Endothelial cell of umbilical vein (primary cell): ENCODE measurements around the gene CFAP99. TPM values are rescaled to one million over a fixed set of nuclear protein-coding genes. Genes with fewer than 3 reads are reported as not detected.

Experiments
- BruUV-seq: library from RNA; stranded (reverse); fragments of 400-500 nt; replicated peaks from 2 replicates; lab custom pipeline; 2021; lab: Mats Ljungman, UMichigan
- CTCF ChIA-PET: fragments of 300-600, 350-600 bp; sonication (Branson Sonifier 250); formaldehyde crosslinking; loops from one replicate; lab custom pipeline; 2021; ENCODE audit warnings: antibody characterized with exemption, inconsistent platforms; lab: Charles Lee
- POLR2A ChIA-PET: fragments of 300-600, 350-600 bp; sonication (Branson Sonifier 250); formaldehyde crosslinking; loops from one replicate; lab custom pipeline; 2021; ENCODE audit warnings: antibody characterized with exemption, inconsistent platforms; lab: Charles Lee
- DNase-seq: peaks from one replicate; pipeline ENCODE4 v3.0.0-alpha.2; 2011; ENCODE audit warnings: low read depth, low spot score
- FAIRE-seq: peaks from 2 replicates; lab custom pipeline; 2011; peaks lifted over from hg19 to GRCh38; lab: Jason Lieb, UNC
- H2AFZ ChIP-seq: 2 replicates; pipeline ENCODE4 v1.6.0; 2012; ENCODE audit warnings: low read depth, low read length, control low read depth, inconsistent platforms
- H3K27ac ChIP-seq: 2 replicates; pipeline ENCODE4 v1.5.1; 2011; ENCODE audit warnings: low read depth, mild to moderate bottlenecking, control low read depth, low read length, moderate library complexity; ENCODE audit not compliant: insufficient read depth
- H3K27me3 ChIP-seq, 2 experiments: 2 replicates each; pipeline versions ENCODE4 v1.6.0 to v1.6.1; 2011; ENCODE audit warnings: low read length in 2 of 2, mixed read lengths in 1 of 2; ENCODE audit not compliant: control insufficient read depth in 2 of 2, insufficient read depth in 2 of 2
- H3K36me3 ChIP-seq, 2 experiments: 2 replicates in 1 of 2; 3 replicates in 1 of 2; pipeline ENCODE4 v1.5.1; 2011; ENCODE audit warnings: low read length in 2 of 2, mild to moderate bottlenecking in 1 of 2, moderate library complexity in 1 of 2; ENCODE audit not compliant: control insufficient read depth in 2 of 2, insufficient read depth in 2 of 2; ENCODE audit errors: extremely low read depth in 1 of 2
- H3K4me1 ChIP-seq: 3 replicates; pipeline ENCODE4 v1.5.1; 2011; ENCODE audit warnings: mild to moderate bottlenecking, low read length; ENCODE audit not compliant: control insufficient read depth, insufficient read depth; ENCODE audit errors: extremely low read depth
- H3K4me2 ChIP-seq: 2 replicates; pipeline ENCODE4 v1.6.1; 2011; ENCODE audit warnings: low read length, control low read depth, mixed read lengths; ENCODE audit not compliant: insufficient read depth
- H3K4me3 ChIP-seq, 3 experiments: fragments of 200-600 bp in 1 of 3; sonication (generic), shearing (Covaris generic) in 1 of 3; replicated peaks in 1 of 3; 2 replicates each; pipeline ENCODE4 v1.5.1; 2011 to 2016; ENCODE audit warnings: control low read depth in 3 of 3, low read length in 3 of 3, mild to moderate bottlenecking in 2 of 3, inconsistent platforms in 1 of 3, low read depth in 1 of 3, moderate library complexity in 1 of 3; ENCODE audit not compliant: insufficient read depth in 1 of 3
- H3K79me2 ChIP-seq: 2 replicates; pipeline ENCODE4 v1.6.0; 2012; ENCODE audit warnings: low read length, inconsistent platforms; ENCODE audit not compliant: control insufficient read depth, insufficient read depth
- H3K9ac ChIP-seq: replicated peaks from 2 replicates; pipeline ENCODE3; 2011; ENCODE audit warnings: low read length, control low read depth; ENCODE audit not compliant: insufficient read depth; ENCODE audit errors: extremely low read depth
- H3K9me1 ChIP-seq: replicated peaks from 3 replicates; pipeline ENCODE4 v1.6.0; 2011; ENCODE audit warnings: mild to moderate bottlenecking, low read length; ENCODE audit not compliant: control insufficient read depth, insufficient read depth; ENCODE audit errors: extremely low read depth
- H3K9me3 ChIP-seq: replicated peaks from 2 replicates; pipeline ENCODE4 v1.5.1; 2012; ENCODE audit warnings: low read length, inconsistent platforms; ENCODE audit not compliant: control insufficient read depth, insufficient read depth
- H4K20me1 ChIP-seq: replicated peaks from 2 replicates; pipeline ENCODE3; 2011; ENCODE audit warnings: mild to moderate bottlenecking, low read length; ENCODE audit not compliant: control insufficient read depth, insufficient read depth; ENCODE audit errors: extremely low read depth
- JUN ChIP-seq: IDR thresholded peaks from 2 replicates; pipeline ENCODE4 v1.6.1; 2011; ENCODE audit warnings: borderline replicate concordance, low read depth; ENCODE audit not compliant: insufficient read length, insufficient read depth
- MYC ChIP-seq: IDR thresholded peaks from one replicate; pipeline ENCODE4 v1.6.1; 2011; ENCODE audit warnings: mild to moderate bottlenecking, low read depth, low read length
- dilution Hi-C: fragments of 300-500 bp; cut with MboI; formaldehyde crosslinking; loops from one replicate; pipeline ENCODE4 v1.15.0; 2019; ENCODE audit warnings: low sequenced_read_pairs; ENCODE audit not compliant: extremely low pct_ligation_motif_present
- intact Hi-C: fragments of 100-400 bp; cut with micrococcal nuclease; formaldehyde crosslinking; loops from one replicate; pipeline ENCODE4 v1.10.0; 2022
- polyA plus RNA-seq, 4 experiments: library from polyadenylated mRNA; depleted of rRNA in 3 of 4; stranded (reverse) in 3 of 4; unstranded in 1 of 4; fragments of >200 nt; gene quantifications; 2 replicates each; pipeline versions ENCODE4 v1.2.1 to v1.2.3, GENCODE V29; 2011 to 2012; ENCODE audit warnings: missing spikeins in 1 of 4
- total RNA-seq: library from RNA; stranded (reverse); gene quantifications from 2 replicates; pipeline ENCODE4 v1.2.3, GENCODE V29; 2021
- TF ChIP-seq, protein P1 (sequence below): IDR thresholded peaks from 2 replicates; pipeline ENCODE4 v1.6.1; 2011; ENCODE audit not compliant: insufficient read depth, insufficient read length

The CFAP99 gene
- total and polyA plus RNA-seq, 2 donors (not counting 3 experiments of a cell fraction or from before 2014, with no cell fraction given): 0.03 TPM; not detected in 1

GRCh38 chr4:2424581-2424980 lies 5.8 kb downstream of the CFAP99 start:
- intact Hi-C loops (no loop called here), dilution Hi-C loops (no loop called here)
- no peak overlapping the region for H3K27ac ChIP-seq
- H3K9ac ChIP-seq: no peak overlapping the region
- H3K9me1 ChIP-seq: no peaks in the 10 kb centered on the region
- ChIA-PET POLR2A (no interaction called here), CTCF (interaction anchor here (1.2 to 2.5 kb wide), 2 partner anchors 9 to 205 kb away, joined by 3 to 9 read pairs; no protein-coding TSS in a partner anchor)
- no peak overlapping the region for H2AFZ ChIP-seq
- H4K20me1 ChIP-seq: no peaks in the 10 kb centered on the region
- no peak for FAIRE-seq
- no TSS peak for BruUV-seq
- no peaks in the 10 kb centered on the region for H3K36me3 ChIP-seq
- H3K4me3 ChIP-seq: no peak overlapping the region
- TF ChIP-seq, protein P1, sequence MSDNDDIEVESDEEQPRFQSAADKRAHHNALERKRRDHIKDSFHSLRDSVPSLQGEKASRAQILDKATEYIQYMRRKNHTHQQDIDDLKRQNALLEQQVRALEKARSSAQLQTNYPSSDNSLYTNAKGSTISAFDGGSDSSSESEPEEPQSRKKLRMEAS: no peak
- TF ChIP-seq MYC: no peak
- no peak for TF ChIP-seq JUN
- H3K4me2 ChIP-seq: no peak overlapping the region
- peaks cover 15 to 16% of the 10 kb centered on the region in 2 experiments for H3K27me3 ChIP-seq
- no peak for DNase-seq
- no peaks in the 10 kb centered on the region for H3K79me2 ChIP-seq
- no peaks in the 10 kb centered on the region for H3K4me1 ChIP-seq
- H3K9me3 ChIP-seq: no peaks in the 10 kb centered on the region

DNA sequence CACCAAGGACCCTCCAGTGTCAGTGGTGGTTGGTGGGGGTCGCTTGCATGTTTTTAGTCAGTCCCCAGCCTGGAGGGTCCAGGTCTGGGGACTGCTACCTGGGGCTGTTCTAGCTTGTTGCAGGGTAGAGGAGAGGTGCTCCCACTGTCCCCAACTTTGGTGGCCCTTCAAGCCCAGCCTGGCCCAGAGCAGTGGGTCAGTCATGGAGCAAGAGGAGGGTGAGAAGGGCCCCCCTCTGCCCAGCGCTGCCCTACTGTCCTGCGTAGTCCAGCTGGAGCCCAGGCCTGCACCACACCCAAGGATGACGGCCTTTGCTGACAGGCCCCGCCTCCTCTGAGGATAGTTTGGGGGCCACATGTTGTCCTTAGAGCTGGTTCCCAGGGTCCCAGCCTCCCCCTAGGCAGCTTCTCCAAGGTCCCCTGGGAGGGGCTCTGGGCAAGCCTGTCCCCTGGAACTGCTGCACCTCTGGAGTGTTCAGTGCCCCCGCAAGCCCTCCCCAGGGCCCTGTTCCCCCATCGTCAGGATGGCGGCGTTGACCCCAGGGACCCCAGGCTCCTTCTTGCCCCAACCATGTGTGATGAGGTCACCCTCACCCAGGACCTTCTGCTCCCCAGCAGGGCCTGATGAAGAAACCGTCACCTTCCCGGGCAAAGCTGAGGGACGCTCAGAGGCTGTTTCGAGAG lies 6.8 kb downstream of the CFAP99 start:
- H3K36me3 ChIP-seq: no peaks in the 10 kb centered on the region
- intact Hi-C loops: no loop called here
- H3K9me3 ChIP-seq: no peaks in the 10 kb centered on the region
- no peak overlapping the region for H3K4me3 ChIP-seq
- peaks cover 5 to 6% of the 10 kb centered on the region in 2 experiments for H3K27me3 ChIP-seq
- ChIA-PET POLR2A (no interaction called here), CTCF (interaction anchor here (1.2 to 2.5 kb wide), 2 partner anchors 10 to 206 kb away, joined by 3 to 9 read pairs; no protein-coding TSS in a partner anchor)
- dilution Hi-C loops: no loop called here
- FAIRE-seq (no peak), DNase-seq (no peak)
- H2AFZ ChIP-seq: no peak overlapping the region
- H3K9ac ChIP-seq: no peak overlapping the region
- no peaks in the 10 kb centered on the region for H4K20me1 ChIP-seq
- no peak overlapping the region for H3K4me2 ChIP-seq
- H3K27ac ChIP-seq: no peak overlapping the region
- H3K9me1 ChIP-seq: no peaks in the 10 kb centered on the region
- no peaks in the 10 kb centered on the region for H3K4me1 ChIP-seq
- TF ChIP-seq, protein P1: no peak
- BruUV-seq: no TSS peak
- H3K79me2 ChIP-seq: no peaks in the 10 kb centered on the region
